ENCODE measurements around the gene NRSN1. TPM values are rescaled to one million over a fixed set of nuclear protein-coding genes. Genes with fewer than 3 reads are reported as not detected.

Gene NRSN1
- not detected in 2 replicates for total RNA-seq

DNA sequence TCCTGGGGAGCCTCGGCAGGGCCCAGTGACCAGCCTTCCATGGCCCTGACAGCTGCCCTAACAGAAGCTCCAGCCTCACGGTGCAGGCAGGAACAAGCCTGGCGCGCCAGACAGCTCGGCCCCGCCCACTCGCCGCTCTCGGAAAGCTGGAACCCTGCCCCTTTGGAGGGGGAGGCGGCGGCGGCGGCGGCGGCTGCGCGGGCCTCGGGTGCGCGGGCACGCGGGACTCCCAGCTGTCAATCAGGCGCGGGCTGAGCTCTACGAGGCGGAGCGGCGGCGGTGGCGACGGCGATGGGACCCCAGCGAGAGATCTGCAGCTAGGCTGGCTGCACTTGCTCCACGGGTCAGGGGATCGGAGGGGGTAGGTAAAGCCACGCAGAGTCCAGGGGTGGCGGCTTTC is at the start of gene NRSN1:
NRSN1 (plus strand) TSS at position 236 of the 400 bp plus-strand sequence. CDS start 8,113 bp downstream, outside the sequence.
- TF ChIP-seq, protein P1, sequence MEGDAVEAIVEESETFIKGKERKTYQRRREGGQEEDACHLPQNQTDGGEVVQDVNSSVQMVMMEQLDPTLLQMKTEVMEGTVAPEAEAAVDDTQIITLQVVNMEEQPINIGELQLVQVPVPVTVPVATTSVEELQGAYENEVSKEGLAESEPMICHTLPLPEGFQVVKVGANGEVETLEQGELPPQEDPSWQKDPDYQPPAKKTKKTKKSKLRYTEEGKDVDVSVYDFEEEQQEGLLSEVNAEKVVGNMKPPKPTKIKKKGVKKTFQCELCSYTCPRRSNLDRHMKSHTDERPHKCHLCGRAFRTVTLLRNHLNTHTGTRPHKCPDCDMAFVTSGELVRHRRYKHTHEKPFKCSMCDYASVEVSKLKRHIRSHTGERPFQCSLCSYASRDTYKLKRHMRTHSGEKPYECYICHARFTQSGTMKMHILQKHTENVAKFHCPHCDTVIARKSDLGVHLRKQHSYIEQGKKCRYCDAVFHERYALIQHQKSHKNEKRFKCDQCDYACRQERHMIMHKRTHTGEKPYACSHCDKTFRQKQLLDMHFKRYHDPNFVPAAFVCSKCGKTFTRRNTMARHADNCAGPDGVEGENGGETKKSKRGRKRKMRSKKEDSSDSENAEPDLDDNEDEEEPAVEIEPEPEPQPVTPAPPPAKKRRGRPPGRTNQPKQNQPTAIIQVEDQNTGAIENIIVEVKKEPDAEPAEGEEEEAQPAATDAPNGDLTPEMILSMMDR (IDR thresholded peaks at IDR 0.05; ENCODE audit: insufficient read depth, low read depth, low read length) = no peak
- DNase-seq (ENCODE audit: low read depth) = no peak

DNA sequence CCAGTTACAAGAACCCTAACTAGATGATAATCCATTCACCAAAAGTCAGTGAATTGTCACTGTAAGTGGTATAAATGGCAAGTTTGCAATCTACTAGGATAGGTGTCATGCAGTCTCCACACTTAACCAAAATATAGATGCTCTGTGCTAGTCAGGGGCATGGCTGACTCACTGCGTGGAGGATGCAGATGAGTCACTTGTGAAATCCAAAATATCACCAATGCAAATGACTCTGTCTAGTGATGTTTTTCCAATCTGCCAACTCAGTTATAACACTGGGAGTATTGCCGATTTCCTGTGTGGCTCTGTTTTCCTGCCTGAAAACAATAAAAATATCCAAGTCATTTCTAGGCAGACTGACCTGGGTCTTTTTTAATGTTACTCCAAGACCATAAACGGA is 47.8 kb upstream of the NRSN1 start:
- DNase-seq (ENCODE audit: low read depth) = peak; percentile 64
- TF ChIP-seq, protein P1 (IDR thresholded peaks at IDR 0.05; ENCODE audit: insufficient read depth, low read depth, low read length) = no peak
- no peak overlapping the region for H3K4me3 ChIP-seq (ENCODE audit: low read depth, low read length)

More for the DNA sequence above, at the start of gene NRSN1:
- H3K4me3 ChIP-seq (ENCODE audit: low read depth, low read length) = no peak within 1 kb of the TSS

DNA sequence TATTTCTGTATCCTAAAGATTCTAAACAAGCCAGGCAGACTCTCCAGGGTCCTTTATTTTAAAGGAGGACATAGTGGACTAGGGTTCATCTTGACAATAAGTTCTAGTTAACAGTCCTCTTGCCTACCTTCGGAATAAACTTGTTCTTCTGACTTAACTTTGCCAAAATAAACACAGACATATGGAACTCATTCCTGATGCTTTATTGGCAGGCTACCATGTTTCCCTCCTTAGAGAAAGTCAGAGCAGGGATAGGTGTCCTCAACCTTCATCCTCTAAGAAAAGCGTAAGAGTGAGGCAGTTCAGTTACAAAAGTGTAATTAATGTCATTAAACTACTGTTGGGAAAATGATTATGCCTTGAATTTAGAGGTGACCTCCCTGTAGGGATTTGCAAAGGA is 46.9 kb upstream of the NRSN1 start:
- TF ChIP-seq, protein P1 (IDR thresholded peaks at IDR 0.05; ENCODE audit: insufficient read depth, low read depth, low read length) = no peak
- H3K4me3 ChIP-seq (ENCODE audit: low read depth, low read length) = no peak overlapping the region
- no peak for DNase-seq (ENCODE audit: low read depth)

DNA sequence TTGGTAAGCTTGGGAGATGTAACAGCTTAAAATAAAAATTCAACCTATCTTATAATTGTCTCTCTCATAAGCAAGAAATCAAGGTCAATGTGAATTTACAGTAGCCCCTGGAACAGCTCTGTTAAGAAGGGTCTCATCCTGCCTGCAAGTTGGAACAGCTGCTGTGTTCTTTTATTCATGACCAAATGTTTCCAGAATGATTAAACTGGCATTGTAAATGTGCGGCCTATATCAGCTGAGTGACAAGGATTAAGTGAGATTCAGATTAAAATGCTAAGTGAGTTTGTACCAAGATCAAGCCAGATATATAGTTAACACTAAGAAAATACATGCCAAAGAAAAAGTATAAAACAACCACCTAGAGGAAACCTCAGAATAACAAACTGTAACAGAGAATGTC is 45.3 kb upstream of the NRSN1 start:
- TF ChIP-seq, protein P1 (IDR thresholded peaks at IDR 0.05; ENCODE audit: insufficient read depth, low read depth, low read length) = no peak
- H3K4me3 ChIP-seq (ENCODE audit: low read depth, low read length) = no peak overlapping the region
- no peak for DNase-seq (ENCODE audit: low read depth)

GRCh38 chr6:24089736-24090135 is 36.3 kb upstream of the NRSN1 start:
- TF ChIP-seq, protein P1 (IDR thresholded peaks at IDR 0.05; ENCODE audit: insufficient read depth, low read depth, low read length) = no peak
- no peak overlapping the region for H3K4me3 ChIP-seq (ENCODE audit: low read depth, low read length)
- DNase-seq (ENCODE audit: low read depth) = no peak

DNA sequence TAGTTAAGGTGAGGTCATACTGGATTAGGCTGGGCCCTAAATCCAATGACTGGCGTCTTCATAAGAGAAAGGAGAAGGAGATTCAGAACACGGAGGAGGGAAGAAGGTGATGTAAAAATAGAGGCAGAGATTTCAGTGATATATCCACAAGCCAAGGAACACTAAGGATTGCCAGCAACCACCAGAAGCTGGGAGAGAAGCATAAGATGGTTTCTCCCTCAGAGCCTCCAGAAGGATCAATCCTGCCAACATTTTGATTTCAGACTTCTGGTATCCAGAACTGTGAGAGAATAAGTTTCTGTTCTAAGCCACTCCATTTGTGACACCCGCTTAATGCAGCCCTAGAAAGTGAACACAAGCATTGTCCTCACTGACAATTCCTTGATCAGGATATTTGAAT is 33.6 kb upstream of the NRSN1 start:
- no peak overlapping the region for H3K4me3 ChIP-seq (ENCODE audit: low read depth, low read length)
- TF ChIP-seq, protein P1 (IDR thresholded peaks at IDR 0.05; ENCODE audit: insufficient read depth, low read depth, low read length) = no peak
- no peak for DNase-seq (ENCODE audit: low read depth)

DNA sequence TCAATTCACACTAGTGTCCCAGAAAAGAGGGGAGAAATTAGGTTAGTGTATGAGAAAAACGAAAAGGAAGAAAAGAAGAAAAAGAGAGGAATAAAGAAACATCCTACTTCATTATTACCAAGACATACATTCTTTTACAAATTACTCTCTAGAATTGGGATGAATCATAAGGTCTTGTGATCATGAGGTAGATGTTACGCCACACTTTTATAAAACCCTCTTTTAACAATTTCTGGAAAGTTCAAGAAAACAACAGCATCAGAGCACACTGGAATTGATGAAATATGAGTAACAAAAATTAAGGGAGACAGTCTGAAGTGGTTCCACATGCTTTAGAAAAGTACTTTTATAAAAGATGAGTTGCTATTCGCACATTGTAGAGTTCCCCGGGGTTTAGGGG is 32.6 kb upstream of the NRSN1 start:
- DNase-seq (ENCODE audit: low read depth) = peak; percentile 38
- H3K4me3 ChIP-seq (ENCODE audit: low read depth, low read length) = no peak overlapping the region
- TF ChIP-seq, protein P1 (IDR thresholded peaks at IDR 0.05; ENCODE audit: insufficient read depth, low read depth, low read length) = no peak
